Measurements from ENCODE around the gene ZNF407.

ZNF407 gene

DNA sequence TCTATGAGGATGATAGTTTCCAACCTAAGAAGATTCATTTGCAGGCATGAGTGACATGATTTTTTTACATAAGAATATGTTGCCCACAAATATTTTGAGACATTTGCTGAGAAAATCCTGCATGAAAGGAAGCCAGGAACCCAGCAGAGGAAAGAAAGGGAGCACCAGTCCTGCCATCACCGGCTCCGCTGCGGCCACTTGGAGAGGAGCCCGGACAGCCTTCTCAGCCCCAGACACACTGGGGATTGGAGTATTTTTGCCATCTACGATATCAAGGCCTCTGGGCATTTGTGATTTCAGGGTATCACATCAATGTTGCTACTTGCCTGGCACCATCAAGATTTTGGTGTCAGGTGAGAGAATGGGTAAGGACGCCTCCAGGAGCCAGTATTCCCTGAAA lies 383.0 kb downstream of the ZNF407 start:
- Mint-ChIP-seq H3K9me3 (no peaks in the 10 kb centered on the region), H3K36me3 (ENCODE audit: insufficient read depth) (peaks cover 2% of the 10 kb centered on the region), H3K27ac (ENCODE audit: low read depth) (no peak overlapping the region), H3K4me1 (peaks cover under 1% of the 10 kb centered on the region), H3K27me3 (no peaks in the 10 kb centered on the region), H3K4me3 (no peak overlapping the region)
- no peak for ATAC-seq (replicated peaks; ENCODE audit: extremely low read depth, poor library complexity, severe bottlenecking)
- DNase-seq (ENCODE audit: low spot score in 2 of 2): no peak

DNA sequence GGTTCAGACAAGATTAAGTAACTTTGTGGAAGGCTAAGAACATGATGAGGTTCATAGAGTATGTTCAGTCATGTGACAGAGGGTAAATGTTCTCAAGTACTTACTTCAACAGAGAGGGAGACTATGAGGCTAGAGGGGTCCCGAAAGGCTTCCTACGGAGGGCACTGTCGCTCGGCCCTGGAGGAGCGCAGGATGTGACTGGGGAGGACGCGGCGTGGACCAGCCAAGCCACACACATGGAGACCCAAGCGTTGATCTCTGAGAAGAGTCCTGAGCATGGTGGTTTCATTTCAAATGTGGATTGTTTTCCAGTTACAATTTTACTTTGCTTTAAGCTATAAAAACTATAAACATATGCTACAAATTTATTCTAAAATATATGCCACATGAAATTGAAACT lies 383.8 kb downstream of the ZNF407 start:
- Mint-ChIP-seq H3K4me3 (no peak overlapping the region), H3K4me1 (peaks cover 5% of the 10 kb centered on the region), H3K36me3 (ENCODE audit: insufficient read depth) (peaks cover 2% of the 10 kb centered on the region), H3K27me3 (no peaks in the 10 kb centered on the region), H3K9me3 (no peaks in the 10 kb centered on the region), H3K27ac (ENCODE audit: low read depth) (no peak overlapping the region)
- ATAC-seq (replicated peaks; ENCODE audit: extremely low read depth, poor library complexity, severe bottlenecking) (no peak), DNase-seq (ENCODE audit: low spot score in 2 of 2) (no peak)

DNA sequence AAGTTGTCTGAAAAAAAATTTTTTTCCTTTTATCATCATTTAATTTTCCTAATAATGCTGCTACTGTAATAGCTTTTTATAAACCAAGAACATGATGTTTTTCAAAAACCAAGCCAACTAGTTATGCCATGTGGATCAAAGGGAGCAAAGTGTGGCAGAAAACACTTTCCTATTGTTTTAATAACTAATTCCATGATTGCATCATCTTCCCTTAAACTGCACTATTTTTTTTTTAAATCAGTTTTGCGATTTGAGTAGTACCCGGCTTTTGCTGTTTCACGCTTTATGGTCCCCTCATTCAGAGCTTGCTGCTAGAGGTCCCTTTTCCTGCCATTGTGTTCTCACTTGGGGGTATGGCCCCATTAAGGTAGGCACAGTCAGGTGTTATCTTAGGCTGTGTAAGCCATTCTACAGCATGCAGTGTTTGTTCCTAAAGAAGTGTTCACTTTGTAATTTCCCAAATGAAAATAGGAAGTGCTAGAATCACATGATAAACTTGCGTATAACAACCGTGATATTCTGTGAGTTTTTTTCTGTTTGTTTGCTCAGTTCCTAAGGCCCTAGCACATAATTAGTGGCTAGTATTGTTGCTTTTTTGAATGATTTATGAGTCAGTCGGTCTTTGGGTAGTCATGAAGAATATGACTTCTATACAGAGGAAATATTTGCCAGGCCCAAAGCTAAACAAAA lies 385.4 kb downstream of the ZNF407 start:
- H3K4me3 Mint-ChIP-seq: no peak overlapping the region

DNA sequence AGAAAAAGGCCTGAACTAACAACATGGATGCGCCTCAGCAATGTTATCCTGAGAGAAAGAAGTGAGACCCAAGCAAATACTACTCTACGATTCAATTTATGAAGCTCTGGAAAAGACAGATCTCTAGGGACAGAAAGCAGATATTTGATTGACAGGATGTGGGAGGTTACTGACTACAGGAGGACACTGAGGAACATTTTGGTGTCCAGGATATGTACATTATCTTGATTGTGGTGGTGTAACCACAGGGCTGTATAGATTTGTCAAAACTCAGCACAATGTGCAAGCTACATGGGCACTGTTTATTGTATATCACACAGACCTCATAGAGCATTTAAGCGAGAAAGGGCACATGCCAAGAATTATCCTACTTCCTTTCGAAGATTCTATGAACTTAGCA lies 391.5 kb downstream of the ZNF407 start:
- ATAC-seq (replicated peaks; ENCODE audit: extremely low read depth, poor library complexity, severe bottlenecking) (no peak), DNase-seq (ENCODE audit: low spot score in 2 of 2) (no peak)
- Mint-ChIP-seq H3K36me3 (ENCODE audit: insufficient read depth) (peaks cover 4% of the 10 kb centered on the region), H3K4me1 (peaks cover 49% of the 10 kb centered on the region), H3K27ac (ENCODE audit: low read depth) (peak overlapping the region; percentile 29), H3K27me3 (no peaks in the 10 kb centered on the region), H3K9me3 (no peaks in the 10 kb centered on the region), H3K4me3 (peak overlapping the region; percentile 20)

More for the DNA sequence above, 385.4 kb downstream of the ZNF407 start:
- Mint-ChIP-seq H3K36me3 (ENCODE audit: insufficient read depth) (peaks cover 2% of the 10 kb centered on the region), H3K27ac (ENCODE audit: low read depth) (peak overlapping the region; percentile 37), H3K27me3 (no peaks in the 10 kb centered on the region), H3K9me3 (no peaks in the 10 kb centered on the region), H3K4me1 (peaks cover 5% of the 10 kb centered on the region)
- ATAC-seq (replicated peaks; ENCODE audit: extremely low read depth, poor library complexity, severe bottlenecking): no peak
- DNase-seq (ENCODE audit: low spot score in 2 of 2): no peak

- peaks cover 64% of the 10 kb centered on the region for H3K4me1 Mint-ChIP-seq
- H3K4me3 Mint-ChIP-seq: peak overlapping the region; percentile 6
- no peak for DNase-seq (ENCODE audit: low spot score in 2 of 2)
- H3K27ac Mint-ChIP-seq (ENCODE audit: low read depth): peak overlapping the region; percentile 18
- no peaks in the 10 kb centered on the region for H3K27me3 Mint-ChIP-seq
- peaks cover 7% of the 10 kb centered on the region for H3K36me3 Mint-ChIP-seq (ENCODE audit: insufficient read depth)
- ATAC-seq (replicated peaks; ENCODE audit: extremely low read depth, poor library complexity, severe bottlenecking): no peak
- H3K9me3 Mint-ChIP-seq: no peaks in the 10 kb centered on the region
These were observed 393.0 kb downstream of the ZNF407 start for GRCh38 chr18:74990563-74991081.

DNA sequence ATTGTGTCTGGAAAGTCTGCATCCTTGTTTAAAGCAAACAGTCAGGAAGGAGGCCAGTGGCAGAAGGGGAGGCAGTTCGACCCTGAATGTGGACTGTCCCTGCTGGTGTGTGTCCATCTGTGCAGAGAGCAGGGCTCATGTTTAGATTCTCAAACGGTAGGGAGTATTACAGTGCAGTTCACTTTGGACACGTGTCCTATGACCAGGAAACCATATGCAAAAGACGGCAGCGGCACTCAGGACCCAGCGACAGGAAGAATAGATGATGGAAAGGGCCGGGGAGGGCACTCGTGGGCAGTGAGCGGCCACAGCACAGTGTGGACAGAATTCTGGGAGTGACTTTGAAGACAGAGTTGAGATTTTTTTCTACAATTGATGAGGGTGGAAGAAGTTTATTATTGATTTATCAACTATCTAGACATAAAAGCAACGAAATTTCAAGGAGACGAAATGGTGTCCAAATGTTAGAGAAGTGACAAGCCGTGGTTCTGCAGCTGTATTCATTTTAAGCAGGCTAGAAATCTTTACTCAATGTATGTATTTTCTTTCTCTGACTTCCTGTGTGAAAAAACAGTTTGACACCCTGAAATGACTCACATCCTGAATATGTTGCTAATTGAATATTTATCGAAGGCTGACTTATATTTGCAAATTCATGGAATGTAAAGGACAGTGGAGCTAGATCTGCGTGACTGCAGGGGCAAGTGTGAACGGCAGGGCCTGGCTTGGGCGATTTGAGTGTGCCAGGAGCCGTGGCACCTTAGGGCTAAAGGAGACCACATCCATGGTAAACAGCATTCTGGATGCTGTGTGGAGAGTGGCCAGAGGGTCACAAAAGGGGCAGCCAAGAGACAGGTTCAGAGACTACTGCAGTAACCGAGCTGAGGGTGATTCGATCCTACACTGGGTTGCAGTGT lies 397.1 kb downstream of the ZNF407 start:
- H3K27ac Mint-ChIP-seq (ENCODE audit: low read depth): peak overlapping the region; percentile 97
- peaks cover 63% of the 10 kb centered on the region for H3K4me1 Mint-ChIP-seq
- peak in 1 of 2 donors; percentile 13 for DNase-seq (ENCODE audit: low spot score in 2 of 2)
- H3K9me3 Mint-ChIP-seq: no peaks in the 10 kb centered on the region
- H3K4me3 Mint-ChIP-seq: peak overlapping the region; percentile 78
- peak; percentile 83 for ATAC-seq (replicated peaks; ENCODE audit: extremely low read depth, poor library complexity, severe bottlenecking)
- H3K36me3 Mint-ChIP-seq (ENCODE audit: insufficient read depth): peaks cover 2% of the 10 kb centered on the region
- H3K27me3 Mint-ChIP-seq: no peaks in the 10 kb centered on the region

- DNase-seq (ENCODE audit: low spot score in 2 of 2) (no peak), ATAC-seq (replicated peaks; ENCODE audit: extremely low read depth, poor library complexity, severe bottlenecking) (no peak)
- peak overlapping the region; percentile 78 for H3K4me3 Mint-ChIP-seq
- H3K9me3 Mint-ChIP-seq: no peaks in the 10 kb centered on the region
- peak overlapping the region; percentile 97 for H3K27ac Mint-ChIP-seq (ENCODE audit: low read depth)
- H3K36me3 Mint-ChIP-seq (ENCODE audit: insufficient read depth): peaks cover 2% of the 10 kb centered on the region
- no peaks in the 10 kb centered on the region for H3K27me3 Mint-ChIP-seq
- peaks cover 59% of the 10 kb centered on the region for H3K4me1 Mint-ChIP-seq
These were observed 397.7 kb downstream of the ZNF407 start for GRCh38 chr18:74995419-74995736.

DNA sequence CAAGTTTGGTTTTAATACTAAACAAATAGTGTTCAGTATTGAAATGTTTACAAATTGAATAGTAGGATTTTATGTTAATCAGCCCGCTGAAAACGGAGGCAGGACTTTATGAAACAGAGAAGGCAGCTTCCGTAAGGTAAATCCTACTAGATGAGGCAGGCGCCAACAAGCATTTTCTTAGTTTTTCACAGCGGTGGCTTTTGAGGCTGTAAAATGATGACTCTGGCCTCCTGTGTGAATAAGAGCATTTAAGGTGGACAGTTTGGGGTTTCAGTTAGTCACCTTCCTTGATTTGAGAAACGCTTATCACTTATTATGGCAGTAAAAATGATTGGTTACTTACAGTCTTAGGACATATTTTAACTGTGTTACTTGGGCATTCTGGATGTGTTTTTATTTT lies 398.4 kb downstream of the ZNF407 start:
- Mint-ChIP-seq H3K4me1 (peaks cover 52% of the 10 kb centered on the region), H3K36me3 (ENCODE audit: insufficient read depth) (peaks cover 2% of the 10 kb centered on the region), H3K9me3 (no peaks in the 10 kb centered on the region), H3K27ac (ENCODE audit: low read depth) (peak overlapping the region; percentile 97), H3K4me3 (peak overlapping the region; percentile 78), H3K27me3 (no peaks in the 10 kb centered on the region)
- DNase-seq (ENCODE audit: low spot score in 2 of 2): peak in 1 of 2 donors; percentile 35
- peak; percentile 62 for ATAC-seq (replicated peaks; ENCODE audit: extremely low read depth, poor library complexity, severe bottlenecking)

DNA sequence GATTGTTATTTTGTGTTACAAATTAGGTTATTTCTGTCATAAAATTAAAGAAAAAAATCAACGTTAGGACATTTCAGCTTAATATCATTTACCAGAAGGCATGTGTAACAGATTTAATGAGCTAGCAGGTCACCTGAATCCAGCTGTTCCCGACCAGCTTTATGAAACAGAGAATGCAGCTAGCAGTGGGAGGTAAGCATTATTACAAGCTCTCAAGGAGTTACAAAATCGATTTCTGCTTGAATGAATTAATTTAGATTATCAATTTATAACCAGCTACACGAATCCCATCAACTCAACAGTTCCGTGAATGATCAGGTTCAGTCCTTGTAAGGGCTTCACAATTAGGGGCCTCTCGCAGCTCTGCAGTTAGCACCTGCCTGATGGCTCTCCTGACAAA lies 399.3 kb downstream of the ZNF407 start:
- DNase-seq (ENCODE audit: low spot score in 2 of 2) (no peak), ATAC-seq (replicated peaks; ENCODE audit: extremely low read depth, poor library complexity, severe bottlenecking) (no peak)
- Mint-ChIP-seq H3K4me3 (no peak overlapping the region), H3K4me1 (peaks cover 47% of the 10 kb centered on the region), H3K27ac (ENCODE audit: low read depth) (no peak overlapping the region), H3K9me3 (no peaks in the 10 kb centered on the region), H3K27me3 (no peaks in the 10 kb centered on the region), H3K36me3 (ENCODE audit: insufficient read depth) (peaks cover 2% of the 10 kb centered on the region)

- Mint-ChIP-seq H3K4me3 (no peak overlapping the region), H3K27ac (ENCODE audit: low read depth) (no peak overlapping the region), H3K36me3 (ENCODE audit: insufficient read depth) (no peaks in the 10 kb centered on the region), H3K27me3 (no peaks in the 10 kb centered on the region), H3K9me3 (no peaks in the 10 kb centered on the region), H3K4me1 (peaks cover 12% of the 10 kb centered on the region)
- DNase-seq (ENCODE audit: low spot score in 2 of 2) (no peak), ATAC-seq (replicated peaks; ENCODE audit: extremely low read depth, poor library complexity, severe bottlenecking) (no peak)
These were observed 403.2 kb downstream of the ZNF407 start for GRCh38 chr18:75000920-75001319.

DNA sequence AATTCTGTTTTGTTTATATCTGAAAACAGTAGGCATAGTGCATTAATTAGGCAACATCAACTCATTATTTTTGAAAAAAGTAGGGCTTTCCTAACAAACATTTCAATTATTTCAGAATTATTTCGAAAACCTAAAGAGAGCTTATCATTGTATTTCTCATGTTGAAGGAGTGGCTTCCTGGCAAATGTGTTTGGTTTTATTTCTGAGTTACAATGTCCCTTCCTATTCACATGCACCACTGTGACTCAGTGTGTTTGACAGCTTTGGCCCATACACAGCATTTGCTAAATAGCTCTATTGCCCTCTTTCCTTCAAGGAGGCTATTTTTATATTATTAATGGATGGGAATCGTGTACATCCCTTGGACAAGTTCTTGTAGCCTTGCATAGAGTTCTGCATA lies 405.4 kb downstream of the ZNF407 start:
- ATAC-seq (replicated peaks; ENCODE audit: extremely low read depth, poor library complexity, severe bottlenecking): no peak
- Mint-ChIP-seq H3K9me3 (no peaks in the 10 kb centered on the region), H3K27ac (ENCODE audit: low read depth) (no peak overlapping the region), H3K4me3 (no peak overlapping the region), H3K36me3 (ENCODE audit: insufficient read depth) (no peaks in the 10 kb centered on the region), H3K4me1 (no peaks in the 10 kb centered on the region), H3K27me3 (no peaks in the 10 kb centered on the region)
- no peak for DNase-seq (ENCODE audit: low spot score in 2 of 2)

GRCh38 chr18:75003764-75004690 lies 406.4 kb downstream of the ZNF407 start:
- Mint-ChIP-seq H3K27ac (ENCODE audit: low read depth) (no peak overlapping the region), H3K27me3 (no peaks in the 10 kb centered on the region), H3K4me3 (no peak overlapping the region), H3K4me1 (no peaks in the 10 kb centered on the region), H3K36me3 (ENCODE audit: insufficient read depth) (no peaks in the 10 kb centered on the region), H3K9me3 (no peaks in the 10 kb centered on the region)
- ATAC-seq (replicated peaks; ENCODE audit: extremely low read depth, poor library complexity, severe bottlenecking) (no peak), DNase-seq (ENCODE audit: low spot score in 2 of 2) (no peak)

Data from central memory CD8-positive, alpha-beta T cell (primary cell).